Loucy (cell line): ENCODE results near the gene TRIM33.

Experiments used
- H2AFZ ChIP-seq: fragments of 200-600 bp; sonication (generic); 2 replicates; pipeline ENCODE4 v1.6.0; 2016; ENCODE audit warnings: antibody characterized with exemption, mild to moderate bottlenecking, low read length, moderate library complexity
- H3F3A ChIP-seq: fragments of 200-600 bp; 2 replicates; pipeline ENCODE4 v1.6.0; 2016; ENCODE audit warnings: antibody characterized with exemption, low read depth, mild to moderate bottlenecking
- H3K27me3 ChIP-seq: fragments of 200-600 bp; sonication (generic); 2 replicates; pipeline ENCODE4 v1.6.1; 2014; ENCODE audit warnings: low read length, mild to moderate bottlenecking; ENCODE audit not compliant: insufficient read depth, poor library complexity, severe bottlenecking
- H3K36me3 ChIP-seq: fragments of 200-600 bp; sonication (generic); 2 replicates; pipeline ENCODE4 v1.6.1; 2016; ENCODE audit warnings: low read length; ENCODE audit not compliant: insufficient read depth
- H3K4me1 ChIP-seq: fragments of 200-600 bp; sonication (generic); 2 replicates; pipeline ENCODE4 v1.5.1; 2014; ENCODE audit warnings: low read length, mild to moderate bottlenecking; ENCODE audit not compliant: insufficient read depth, poor library complexity, severe bottlenecking
- H3K4me2 ChIP-seq: fragments of 200-600 bp; sonication (generic); 2 replicates; pipeline ENCODE4 v1.6.0; 2014; ENCODE audit warnings: antibody characterized with exemption, low read length, low read depth, mild to moderate bottlenecking; ENCODE audit not compliant: poor library complexity, severe bottlenecking
- H3K4me3 ChIP-seq: fragments of 200-600 bp; sonication (generic); 2 replicates; pipeline ENCODE4 v1.5.1; 2014; ENCODE audit warnings: low read length, mild to moderate bottlenecking, mixed read lengths; ENCODE audit not compliant: poor library complexity, severe bottlenecking
- H3K79me2 ChIP-seq: fragments of 200-600 bp; sonication (generic); 2 replicates; pipeline ENCODE4 v1.6.1; 2014; ENCODE audit warnings: low read length; ENCODE audit not compliant: insufficient read depth
- H3K9ac ChIP-seq: fragments of 200-600 bp; sonication (generic); 2 replicates; pipeline ENCODE4 v1.6.0; 2014; ENCODE audit warnings: mild to moderate bottlenecking, low read depth, low read length, moderate library complexity; ENCODE audit not compliant: poor library complexity, severe bottlenecking
- H3K9me2 ChIP-seq: fragments of 200-600 bp; sonication (generic); replicated peaks from 2 replicates; pipeline ENCODE4 v1.6.1; 2016; ENCODE audit warnings: low read depth, low read length, mixed read lengths
- H3K9me3 ChIP-seq: fragments of 200-600 bp; sonication (generic); 2 replicates; pipeline ENCODE4 v1.6.1; 2014; ENCODE audit warnings: mild to moderate bottlenecking, antibody characterized with exemption, low read length, low read depth; ENCODE audit not compliant: insufficient read depth
- H4K20me1 ChIP-seq: fragments of 200-600 bp; sonication (generic); 2 replicates; pipeline ENCODE4 v1.6.0; 2014; ENCODE audit warnings: antibody characterized with exemption, low read length, mild to moderate bottlenecking; ENCODE audit not compliant: insufficient read depth, poor library complexity, severe bottlenecking
- EZH2phosphoT487 ChIP-seq: fragments of 200-600 bp; IDR thresholded peaks from 2 replicates; pipeline ENCODE4 v1.6.1; 2018; ENCODE audit warnings: antibody characterized with exemption, mild to moderate bottlenecking, moderate library complexity, borderline replicate concordance
- TF ChIP-seq, protein P1 (sequence below): fragments of 200-600 bp; sonication (generic); conservative IDR thresholded peaks from 2 replicates; pipeline ENCODE4 v1.5.1; 2014; ENCODE audit warnings: mild to moderate bottlenecking, antibody characterized with exemption, low read length

TRIM33 gene

GRCh38 chr1:114355240-114355639 lies 155.8 kb downstream of the TRIM33 start:
- Histone ChIP-seq H3K9me2 (no peaks in the 10 kb centered on the region), H3K36me3 (no peaks in the 10 kb centered on the region), H2AFZ (no peak overlapping the region), H3F3A (no peaks in the 10 kb centered on the region), H4K20me1 (no peaks in the 10 kb centered on the region), H3K4me3 (no peak overlapping the region), H3K9ac (no peak overlapping the region), H3K79me2 (no peaks in the 10 kb centered on the region), H3K9me3 (no peaks in the 10 kb centered on the region), H3K4me1 (peaks cover 7% of the 10 kb centered on the region), H3K27me3 (no peaks in the 10 kb centered on the region), H3K4me2 (no peak overlapping the region)
- TF ChIP-seq, protein P1, sequence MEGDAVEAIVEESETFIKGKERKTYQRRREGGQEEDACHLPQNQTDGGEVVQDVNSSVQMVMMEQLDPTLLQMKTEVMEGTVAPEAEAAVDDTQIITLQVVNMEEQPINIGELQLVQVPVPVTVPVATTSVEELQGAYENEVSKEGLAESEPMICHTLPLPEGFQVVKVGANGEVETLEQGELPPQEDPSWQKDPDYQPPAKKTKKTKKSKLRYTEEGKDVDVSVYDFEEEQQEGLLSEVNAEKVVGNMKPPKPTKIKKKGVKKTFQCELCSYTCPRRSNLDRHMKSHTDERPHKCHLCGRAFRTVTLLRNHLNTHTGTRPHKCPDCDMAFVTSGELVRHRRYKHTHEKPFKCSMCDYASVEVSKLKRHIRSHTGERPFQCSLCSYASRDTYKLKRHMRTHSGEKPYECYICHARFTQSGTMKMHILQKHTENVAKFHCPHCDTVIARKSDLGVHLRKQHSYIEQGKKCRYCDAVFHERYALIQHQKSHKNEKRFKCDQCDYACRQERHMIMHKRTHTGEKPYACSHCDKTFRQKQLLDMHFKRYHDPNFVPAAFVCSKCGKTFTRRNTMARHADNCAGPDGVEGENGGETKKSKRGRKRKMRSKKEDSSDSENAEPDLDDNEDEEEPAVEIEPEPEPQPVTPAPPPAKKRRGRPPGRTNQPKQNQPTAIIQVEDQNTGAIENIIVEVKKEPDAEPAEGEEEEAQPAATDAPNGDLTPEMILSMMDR, result no peak
- no peak for TF ChIP-seq EZH2phosphoT487

DNA sequence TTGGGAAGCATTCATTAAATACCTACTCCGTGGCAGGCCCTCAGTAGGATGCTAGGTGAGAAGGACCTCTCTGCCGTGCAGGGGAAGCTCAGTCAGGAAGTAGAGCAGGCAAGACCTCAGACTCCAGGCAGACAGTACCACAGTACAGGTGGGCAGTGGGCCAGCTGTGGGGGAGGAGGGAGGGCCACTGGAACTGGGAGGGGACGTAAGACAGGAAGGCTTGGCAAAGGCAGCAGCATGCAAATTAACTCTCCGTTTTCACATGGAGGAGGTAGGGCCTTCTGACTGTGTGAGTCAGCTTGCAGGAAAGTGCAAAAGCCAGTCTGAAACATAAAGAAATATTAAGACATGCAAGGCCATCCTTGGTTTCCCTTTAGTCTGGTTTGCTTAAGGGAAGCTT lies 157.7 kb downstream of the TRIM33 start:
- no peak overlapping the region for H2AFZ ChIP-seq
- H3K79me2 ChIP-seq, result no peaks in the 10 kb centered on the region
- H3F3A ChIP-seq, result no peaks in the 10 kb centered on the region
- no peak overlapping the region for H3K9ac ChIP-seq
- no peaks in the 10 kb centered on the region for H3K36me3 ChIP-seq
- H3K27me3 ChIP-seq, result no peaks in the 10 kb centered on the region
- H3K9me3 ChIP-seq, result no peaks in the 10 kb centered on the region
- no peak overlapping the region for H3K4me2 ChIP-seq
- TF ChIP-seq, protein P1, result no peak
- TF ChIP-seq EZH2phosphoT487, result no peak
- H4K20me1 ChIP-seq, result no peaks in the 10 kb centered on the region
- H3K9me2 ChIP-seq, result no peaks in the 10 kb centered on the region
- peaks cover 7% of the 10 kb centered on the region for H3K4me1 ChIP-seq
- no peak overlapping the region for H3K4me3 ChIP-seq

DNA sequence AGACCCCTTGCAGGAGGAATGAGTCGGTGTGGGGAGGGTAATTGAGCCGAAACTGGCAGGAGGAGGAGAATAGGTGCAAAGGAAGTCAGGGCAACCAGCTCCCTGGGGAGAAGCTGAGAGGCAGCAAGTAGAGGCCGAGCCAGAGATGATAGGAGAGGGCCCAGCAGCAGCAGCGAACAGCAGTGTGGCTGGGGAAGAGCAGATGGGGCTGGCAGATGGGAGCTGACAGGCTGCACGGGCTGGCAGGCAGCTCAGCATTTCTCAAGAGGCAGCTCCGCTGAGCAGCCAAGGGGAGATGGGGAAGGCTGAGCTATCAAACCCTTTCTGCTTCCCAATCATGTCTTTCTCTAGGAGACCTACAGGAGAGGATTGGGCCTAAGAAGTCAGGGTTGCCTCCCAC lies 158.2 kb downstream of the TRIM33 start:
- Histone ChIP-seq H3K9me2 (no peaks in the 10 kb centered on the region), H3K9me3 (no peaks in the 10 kb centered on the region), H2AFZ (no peak overlapping the region), H3K4me3 (no peak overlapping the region), H3K27me3 (no peaks in the 10 kb centered on the region), H3K4me2 (no peak overlapping the region), H3K36me3 (no peaks in the 10 kb centered on the region), H3K4me1 (peaks cover 7% of the 10 kb centered on the region), H3F3A (no peaks in the 10 kb centered on the region), H3K9ac (no peak overlapping the region), H4K20me1 (no peaks in the 10 kb centered on the region), H3K79me2 (no peaks in the 10 kb centered on the region)
- TF ChIP-seq, protein P1, result no peak
